Body of pancreas (tissue), 4 donors: ENCODE measurements around the gene ELOVL4.

Experiments used
- CTCF ChIP-seq, 7 experiments: fragments of 450-650 bp in 4 of 7; fragments of 200-600 bp in 3 of 7; sonication (generic) in 3 of 7; IDR thresholded peaks; one replicate each; pipeline ENCODE4 v1.5.1; 2016 to 2019; ENCODE audit warnings: antibody characterized with exemption in 7 of 7
- POLR2A ChIP-seq, 3 donors: fragments of 450-650 bp; IDR thresholded peaks; one replicate each; pipeline ENCODE4 v1.6.1; 2016; ENCODE audit warnings: antibody characterized with exemption in 3 of 3, mild to moderate bottlenecking in 2 of 3

- TF ChIP-seq CTCF (IDR thresholded peaks at IDR 0.05) (no peak), POLR2A (IDR thresholded peaks at IDR 0.05) (no peak)
These were observed 24.1 kb downstream of the ELOVL4 start for GRCh38 chr6:79923270-79923669.
